Aorta (tissue), 4 donors: Measurements from ENCODE around the gene SP8. TPM values are rescaled to one million over a fixed set of nuclear protein-coding genes. Genes with fewer than 3 reads are reported as not detected.

ENCODE experiments used
- polyA plus RNA-seq, 2 donors: library from polyadenylated mRNA; stranded (reverse); fragments of 200-250 nt; gene quantifications; one replicate each; pipeline ENCODE4 v1.2.3, GENCODE V29; 2013
- total RNA-seq, 2 donors: library from RNA; stranded (reverse); fragmentation: NEBNext Ultra II Directional; extraction: Animal tissue kit (Norgen Biotek cat#: 25700); gene quantifications; one replicate each; pipeline ENCODE4 v1.2.1, GENCODE V29; 2021
- donor health status: healthy with polysubstance abuse.
- donor health status: Bipolar disorder and iron deficiency.
- donor health status: DM: no; HTN: no; CAD: no.
- donor health status: DM: yes; HTN: yes; CAD: no.

The SP8 gene
- total and polyA plus RNA-seq, 4 donors: not detected

Other genes starting within 250 kb of the SP8 start
- gene ABCB5, start 171.2 kb downstream of the SP8 start, total RNA-seq: under 1 TPM in 1 of 2 donors, not detected in 1; 0.75 TPM
- gene ABCB5, start 171.2 kb downstream of the SP8 start, polyA plus RNA-seq: not detected